Endometrium (tissue), 2 donors: ENCODE results near the gene SLC17A2.

Experiments used
- FAIRE-seq: peaks from 2 replicates; lab custom pipeline; 2012; peaks lifted over from hg19 to GRCh38; lab: Jason Lieb, UNC
- donor health status: control.
- donor health status: control.

Gene SLC17A2

GRCh38 chr6:25883536-25883935, 47.0 kb downstream of the SLC17A2 start:
- FAIRE-seq = no peak

GRCh38 chr6:25882051-25882496, 48.4 kb downstream of the SLC17A2 start:
- no peak for FAIRE-seq

- FAIRE-seq = no peak
Measured at GRCh38 chr6:25880601-25881000, 49.9 kb downstream of the SLC17A2 start.

GRCh38 chr6:25878721-25879322, 51.7 kb downstream of the SLC17A2 start:
- FAIRE-seq = no peak

- no peak for FAIRE-seq
Measured at GRCh38 chr6:25875926-25876602, 54.4 kb downstream of the SLC17A2 start.

- no peak for FAIRE-seq
Measured at GRCh38 chr6:25875563-25875905, 55.0 kb downstream of the SLC17A2 start.

GRCh38 chr6:25874822-25875562, 55.5 kb downstream of the SLC17A2 start:
- no peak for FAIRE-seq

- FAIRE-seq = no peak
Measured at GRCh38 chr6:25874118-25874517, 56.4 kb downstream of the SLC17A2 start, which contains the start of gene SLC17A3. Gene SLC17A3, minus strand, starts transcription at chr6:25874243. Its CDS starts 5,856 bp downstream, at chr6:25868387.

GRCh38 chr6:25872814-25873213, 57.7 kb downstream of the SLC17A2 start:
- FAIRE-seq = no peak

- no peak for FAIRE-seq
Measured at GRCh38 chr6:25869840-25870239, 60.7 kb downstream of the SLC17A2 start.

GRCh38 chr6:25868436-25869183, 61.9 kb downstream of the SLC17A2 start:
- FAIRE-seq = no peak

- FAIRE-seq = no peak
Measured at GRCh38 chr6:25866011-25866410, 64.5 kb downstream of the SLC17A2 start.

- no peak for FAIRE-seq
Measured at GRCh38 chr6:25863360-25863759, 67.1 kb downstream of the SLC17A2 start.
